ENCODE data around the gene VDAC1. TPM values are rescaled to one million over a fixed set of nuclear protein-coding genes. Genes with fewer than 3 reads are reported as not detected.

VDAC1 gene
- polyA plus RNA-seq, 1 donor (not counting 4 experiments of a cell fraction or from before 2014, with no cell fraction given), result 300 TPM

DNA sequence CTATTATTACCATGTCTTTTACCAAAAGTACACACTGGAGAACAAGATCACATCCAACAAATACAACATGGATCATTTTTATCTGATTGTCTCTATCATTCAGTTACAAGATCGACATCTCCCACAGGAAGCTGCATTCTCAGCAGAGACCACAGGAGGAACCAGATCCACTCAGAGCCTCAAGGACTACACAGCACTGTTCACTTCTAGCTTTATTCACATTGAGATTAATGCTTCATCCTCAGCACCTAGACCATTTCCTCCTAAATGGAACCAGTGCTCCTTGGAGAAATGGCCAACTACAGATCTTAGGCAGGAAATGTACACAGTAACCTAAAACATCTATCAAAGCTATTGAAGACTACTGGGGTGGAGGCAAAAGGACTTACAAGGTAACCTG is 23.1 kb downstream of the VDAC1 start:
- TF ChIP-seq, protein P1, sequence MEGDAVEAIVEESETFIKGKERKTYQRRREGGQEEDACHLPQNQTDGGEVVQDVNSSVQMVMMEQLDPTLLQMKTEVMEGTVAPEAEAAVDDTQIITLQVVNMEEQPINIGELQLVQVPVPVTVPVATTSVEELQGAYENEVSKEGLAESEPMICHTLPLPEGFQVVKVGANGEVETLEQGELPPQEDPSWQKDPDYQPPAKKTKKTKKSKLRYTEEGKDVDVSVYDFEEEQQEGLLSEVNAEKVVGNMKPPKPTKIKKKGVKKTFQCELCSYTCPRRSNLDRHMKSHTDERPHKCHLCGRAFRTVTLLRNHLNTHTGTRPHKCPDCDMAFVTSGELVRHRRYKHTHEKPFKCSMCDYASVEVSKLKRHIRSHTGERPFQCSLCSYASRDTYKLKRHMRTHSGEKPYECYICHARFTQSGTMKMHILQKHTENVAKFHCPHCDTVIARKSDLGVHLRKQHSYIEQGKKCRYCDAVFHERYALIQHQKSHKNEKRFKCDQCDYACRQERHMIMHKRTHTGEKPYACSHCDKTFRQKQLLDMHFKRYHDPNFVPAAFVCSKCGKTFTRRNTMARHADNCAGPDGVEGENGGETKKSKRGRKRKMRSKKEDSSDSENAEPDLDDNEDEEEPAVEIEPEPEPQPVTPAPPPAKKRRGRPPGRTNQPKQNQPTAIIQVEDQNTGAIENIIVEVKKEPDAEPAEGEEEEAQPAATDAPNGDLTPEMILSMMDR (optimal IDR thresholded peaks at IDR 0.05 in 1 of 3, IDR thresholded peaks at IDR 0.05 in 1 of 3, conservative IDR thresholded peaks at IDR 0.05 in 1 of 3; ENCODE audit: extremely low read depth in 1 of 3, insufficient read depth in 2 of 3, low read length in 3 of 3), result no peak
- peaks cover 13% of the 10 kb centered on the region for H4K20me1 ChIP-seq (ENCODE audit: control insufficient read depth, extremely low read depth, insufficient read depth, low read length)
- H3K4me3 ChIP-seq (ENCODE audit: control insufficient read depth in 2 of 3, extremely low read depth in 1 of 3, insufficient read depth in 2 of 3, low read depth in 1 of 3, low read length in 3 of 3), result no peak overlapping the region
- no peak overlapping the region for H3K4me2 ChIP-seq (ENCODE audit: control insufficient read depth, extremely low read depth, insufficient read depth, low read depth, low read length)
- peaks cover 55% of the 10 kb centered on the region for H3K79me2 ChIP-seq (ENCODE audit: control insufficient read depth, insufficient read depth, low read length)
- H3K9me1 ChIP-seq (ENCODE audit: control insufficient read depth, extremely low read depth, insufficient read depth, low read length), result no peaks in the 10 kb centered on the region
- no peaks in the 10 kb centered on the region for H3K9me3 ChIP-seq (ENCODE audit: control insufficient read depth, low read depth, low read length)
- dilution Hi-C loops (cut with MboI; ENCODE audit: extremely low pct_ligation_motif_present, low sequenced_read_pairs), result no loop called here
- no peak overlapping the region for H3K9ac ChIP-seq (ENCODE audit: control insufficient read depth, extremely low read depth, insufficient read depth, low read length)
- no peak overlapping the region for H2AFZ ChIP-seq (ENCODE audit: control insufficient read depth, low read length)
- no peaks in the 10 kb centered on the region for H3K27me3 ChIP-seq (ENCODE audit: control insufficient read depth, extremely low read depth, insufficient read depth, low read length)
- peaks cover 30 to 34% of the 10 kb centered on the region in 2 experiments for H3K36me3 ChIP-seq (ENCODE audit: control insufficient read depth in 2 of 2, extremely low read depth in 1 of 2, insufficient read depth in 2 of 2, low read length in 2 of 2)
- FAIRE-seq (no peak), DNase-seq (ENCODE audit: low read depth, low spot score) (no peak)
- no peaks in the 10 kb centered on the region for H3K4me1 ChIP-seq (ENCODE audit: control insufficient read depth, extremely low read depth, insufficient read depth, low read length)
- H3K27ac ChIP-seq (ENCODE audit: control insufficient read depth, insufficient read depth, low read length), result no peak overlapping the region

DNA sequence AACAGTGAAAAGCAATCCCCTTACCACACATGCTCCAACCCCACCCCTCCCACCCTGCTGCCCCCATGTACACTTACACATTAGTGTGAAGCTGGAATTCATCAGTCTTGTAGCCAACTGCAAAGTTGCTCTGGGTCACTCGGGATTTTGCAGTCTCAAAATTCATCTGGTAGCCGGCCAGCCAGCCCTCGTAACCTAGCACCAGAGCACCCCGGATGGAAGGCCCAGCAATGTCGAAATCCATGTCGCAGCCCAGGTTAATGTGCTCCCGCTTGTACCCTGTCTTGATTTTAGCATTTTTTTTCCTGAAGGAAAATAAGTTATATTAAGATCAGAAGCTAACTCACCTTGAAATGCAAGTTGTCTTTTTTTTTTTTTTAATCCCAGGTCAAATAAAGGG is 24.1 kb downstream of the VDAC1 start:
- TF ChIP-seq, protein P1 (optimal IDR thresholded peaks at IDR 0.05 in 1 of 3, IDR thresholded peaks at IDR 0.05 in 1 of 3, conservative IDR thresholded peaks at IDR 0.05 in 1 of 3; ENCODE audit: extremely low read depth in 1 of 3, insufficient read depth in 2 of 3, low read length in 3 of 3), result no peak
- TF ChIP-seq EZH2 (IDR thresholded peaks at IDR 0.05; ENCODE audit: low read length), result no peak
- H3K4me1 ChIP-seq (ENCODE audit: control insufficient read depth, extremely low read depth, insufficient read depth, low read length), result no peaks in the 10 kb centered on the region
- H3K36me3 ChIP-seq (ENCODE audit: control insufficient read depth in 2 of 2, extremely low read depth in 1 of 2, insufficient read depth in 2 of 2, low read length in 2 of 2), result peaks cover 29 to 38% of the 10 kb centered on the region in 2 experiments
- peaks cover 13% of the 10 kb centered on the region for H4K20me1 ChIP-seq (ENCODE audit: control insufficient read depth, extremely low read depth, insufficient read depth, low read length)
- no peak overlapping the region for H3K4me3 ChIP-seq (ENCODE audit: control insufficient read depth in 2 of 3, extremely low read depth in 1 of 3, insufficient read depth in 2 of 3, low read depth in 1 of 3, low read length in 3 of 3)
- FAIRE-seq (no peak), DNase-seq (ENCODE audit: low read depth, low spot score) (no peak)
- dilution Hi-C loops (cut with MboI; ENCODE audit: extremely low pct_ligation_motif_present, low sequenced_read_pairs), result no loop called here
- H3K9me3 ChIP-seq (ENCODE audit: control insufficient read depth, low read depth, low read length), result no peaks in the 10 kb centered on the region
- peaks cover 44% of the 10 kb centered on the region for H3K79me2 ChIP-seq (ENCODE audit: control insufficient read depth, insufficient read depth, low read length)
- no peaks in the 10 kb centered on the region for H3K9me1 ChIP-seq (ENCODE audit: control insufficient read depth, extremely low read depth, insufficient read depth, low read length)
- H3K27me3 ChIP-seq (ENCODE audit: control insufficient read depth, extremely low read depth, insufficient read depth, low read length), result no peaks in the 10 kb centered on the region
- no peak overlapping the region for H3K9ac ChIP-seq (ENCODE audit: control insufficient read depth, extremely low read depth, insufficient read depth, low read length)
- no peak overlapping the region for H3K4me2 ChIP-seq (ENCODE audit: control insufficient read depth, extremely low read depth, insufficient read depth, low read depth, low read length)
- H2AFZ ChIP-seq (ENCODE audit: control insufficient read depth, low read length), result no peak overlapping the region
- H3K27ac ChIP-seq (ENCODE audit: control insufficient read depth, insufficient read depth, low read length), result no peak overlapping the region
